Neural cell (in vitro differentiated cells): ENCODE results near the gene PLXDC2. TPM values are rescaled to one million over a fixed set of nuclear protein-coding genes. Genes with fewer than 3 reads are reported as not detected.

Experiments used
- H2AFZ ChIP-seq: fragments of 200-600, 300-800 bp; sonication (generic), shearing (Covaris generic); 2 replicates; pipeline ENCODE4 v1.6.0; 2014; ENCODE audit warnings: low read depth, mild to moderate bottlenecking, antibody characterized with exemption, low read length, moderate library complexity
- H3F3A ChIP-seq: fragments of 200-600 bp; shearing (Covaris generic); 2 replicates; pipeline ENCODE4 v1.6.1; 2016; ENCODE audit warnings: mild to moderate bottlenecking, moderate library complexity, mixed read lengths, antibody characterized with exemption, low read length; ENCODE audit not compliant: insufficient read depth, poor library complexity, severe bottlenecking
- H3K27ac ChIP-seq: fragments of 200-600, 300-800 bp; sonication (generic), shearing (Covaris generic); 2 replicates; pipeline ENCODE4 v1.5.1; 2014; ENCODE audit warnings: mild to moderate bottlenecking, low read length, moderate library complexity
- H3K27me3 ChIP-seq: fragments of 300-800, 200-600 bp; sonication (generic), shearing (Covaris generic); 2 replicates; pipeline ENCODE4 v1.6.0; 2014; ENCODE audit warnings: mild to moderate bottlenecking, low read depth, low read length, moderate library complexity; ENCODE audit not compliant: insufficient read depth
- H3K36me3 ChIP-seq: fragments of 300-800, 200-600 bp; sonication (generic), shearing (Covaris generic); 2 replicates; pipeline ENCODE4 v1.5.1; 2014; ENCODE audit warnings: mild to moderate bottlenecking, antibody characterized with exemption, low read length, moderate library complexity; ENCODE audit not compliant: insufficient read depth
- H3K4me2 ChIP-seq: fragments of 300-800, 200-600 bp; sonication (generic), shearing (Covaris generic); 2 replicates; pipeline ENCODE4 v1.6.0; 2014; ENCODE audit warnings: mild to moderate bottlenecking, low read length
- H3K4me3 ChIP-seq: fragments of 300-800, 200-600 bp; sonication (generic), shearing (Covaris generic); 2 replicates; pipeline ENCODE4 v1.5.1; 2014; ENCODE audit warnings: mild to moderate bottlenecking, low read length, moderate library complexity
- H3K79me2 ChIP-seq: fragments of 200-600 bp; shearing (Covaris generic); replicated peaks from 2 replicates; pipeline ENCODE4 v1.6.0; 2014; ENCODE audit warnings: mild to moderate bottlenecking, low read length, moderate library complexity; ENCODE audit not compliant: insufficient read depth
- H3K9ac ChIP-seq: fragments of 300-800, 200-600 bp; sonication (generic), shearing (Covaris generic); 2 replicates; pipeline ENCODE4 v1.6.1; 2016; ENCODE audit warnings: mild to moderate bottlenecking, low read length, mixed read lengths
- H3K9me2 ChIP-seq: fragments of 200-600 bp; shearing (Covaris generic); 2 replicates; pipeline ENCODE4 v1.6.1; 2016; ENCODE audit warnings: mild to moderate bottlenecking, low read length, mixed read lengths; ENCODE audit not compliant: insufficient read depth
- H3K9me3 ChIP-seq: fragments of 200-600, 300-800 bp; sonication (generic), shearing (Covaris generic); 2 replicates; pipeline ENCODE4 v1.6.1; 2016; ENCODE audit warnings: mild to moderate bottlenecking, mixed run types, low read length, moderate library complexity, mixed read lengths
- H4K20me1 ChIP-seq: fragments of 200-600 bp; shearing (Covaris generic); 2 replicates; pipeline ENCODE4 v1.6.1; 2016; ENCODE audit warnings: mild to moderate bottlenecking, mixed run types; ENCODE audit not compliant: insufficient read depth
- EP300 ChIP-seq: fragments of 450-650 bp; conservative IDR thresholded peaks from 2 replicates; pipeline ENCODE4 v1.6.1; 2014; ENCODE audit warnings: antibody characterized with exemption, mild to moderate bottlenecking, moderate library complexity; ENCODE audit not compliant: poor library complexity, severe bottlenecking
- EZH2 ChIP-seq: fragments of 200-600, 300-800 bp; shearing (Covaris generic), sonication (generic); IDR thresholded peaks from 2 replicates; pipeline ENCODE4 v1.6.1; 2014; ENCODE audit warnings: antibody characterized with exemption, low read length, borderline replicate concordance, mild to moderate bottlenecking; ENCODE audit not compliant: insufficient read depth, poor library complexity, severe bottlenecking
- MXI1 ChIP-seq: fragments of 450-650 bp; conservative IDR thresholded peaks from 2 replicates; pipeline ENCODE4 v1.6.1; 2014; ENCODE audit warnings: antibody characterized with exemption, mild to moderate bottlenecking; ENCODE audit not compliant: poor library complexity, severe bottlenecking
- POLR2AphosphoS5 ChIP-seq: IDR thresholded peaks from 2 replicates; pipeline ENCODE4 v1.6.1; 2012
- RAD21 ChIP-seq: fragments of 450-650 bp; conservative IDR thresholded peaks from 2 replicates; pipeline ENCODE4 v1.6.1; 2014; ENCODE audit warnings: antibody characterized with exemption, mild to moderate bottlenecking, moderate library complexity
- SMC3 ChIP-seq: fragments of 450-650 bp; conservative IDR thresholded peaks from 2 replicates; pipeline ENCODE4 v1.6.1; 2014; ENCODE audit warnings: antibody characterized with exemption, mild to moderate bottlenecking, moderate library complexity; ENCODE audit not compliant: poor library complexity
- TAF1 ChIP-seq: IDR thresholded peaks from 2 replicates; pipeline ENCODE4 v1.6.1; 2012; ENCODE audit warnings: low read depth
- polyA plus RNA-seq: library from polyadenylated mRNA; depleted of rRNA; stranded (reverse); fragments of >200 nt; gene quantifications from 2 replicates; pipeline ENCODE4 v1.2.3, GENCODE V29; 2014
- TF ChIP-seq, protein P1 (sequence below): fragments of 450-650 bp; IDR thresholded peaks from 2 replicates; pipeline ENCODE4 v1.5.1; 2014; ENCODE audit warnings: antibody characterized with exemption, mild to moderate bottlenecking, moderate library complexity; ENCODE audit not compliant: poor library complexity, severe bottlenecking
- TF ChIP-seq, protein P2 (sequence below): IDR thresholded peaks from 2 replicates; pipeline ENCODE4 v1.6.1; 2012; ENCODE audit warnings: borderline replicate concordance

PLXDC2 gene
- polyA plus RNA-seq, 1 donor from 2014 or later = 2.3 TPM

DNA sequence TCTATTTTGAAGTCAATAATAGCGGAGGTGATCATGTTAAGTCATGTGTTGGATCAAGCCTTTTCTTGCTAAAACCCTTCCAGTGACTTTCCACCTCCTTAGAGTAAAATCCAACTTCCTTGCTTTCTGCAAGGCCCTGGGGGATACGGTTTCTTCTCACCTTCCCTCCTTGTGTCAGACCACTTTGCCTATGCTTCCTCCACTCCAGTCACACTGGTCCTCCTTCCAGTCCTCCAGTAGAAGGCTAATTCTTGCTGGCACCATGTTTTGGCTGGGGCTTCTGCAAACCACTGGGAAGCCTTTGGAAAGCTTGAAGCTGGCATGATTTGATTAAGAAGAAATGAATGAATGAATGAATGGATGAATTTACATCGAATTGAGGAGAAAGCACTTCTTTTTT lies 169.5 kb downstream of the PLXDC2 start:
- no peaks in the 10 kb centered on the region for H3K36me3 ChIP-seq
- H3K9me3 ChIP-seq = no peaks in the 10 kb centered on the region
- H2AFZ ChIP-seq = no peak overlapping the region
- H4K20me1 ChIP-seq = no peaks in the 10 kb centered on the region
- TF ChIP-seq, protein P1, sequence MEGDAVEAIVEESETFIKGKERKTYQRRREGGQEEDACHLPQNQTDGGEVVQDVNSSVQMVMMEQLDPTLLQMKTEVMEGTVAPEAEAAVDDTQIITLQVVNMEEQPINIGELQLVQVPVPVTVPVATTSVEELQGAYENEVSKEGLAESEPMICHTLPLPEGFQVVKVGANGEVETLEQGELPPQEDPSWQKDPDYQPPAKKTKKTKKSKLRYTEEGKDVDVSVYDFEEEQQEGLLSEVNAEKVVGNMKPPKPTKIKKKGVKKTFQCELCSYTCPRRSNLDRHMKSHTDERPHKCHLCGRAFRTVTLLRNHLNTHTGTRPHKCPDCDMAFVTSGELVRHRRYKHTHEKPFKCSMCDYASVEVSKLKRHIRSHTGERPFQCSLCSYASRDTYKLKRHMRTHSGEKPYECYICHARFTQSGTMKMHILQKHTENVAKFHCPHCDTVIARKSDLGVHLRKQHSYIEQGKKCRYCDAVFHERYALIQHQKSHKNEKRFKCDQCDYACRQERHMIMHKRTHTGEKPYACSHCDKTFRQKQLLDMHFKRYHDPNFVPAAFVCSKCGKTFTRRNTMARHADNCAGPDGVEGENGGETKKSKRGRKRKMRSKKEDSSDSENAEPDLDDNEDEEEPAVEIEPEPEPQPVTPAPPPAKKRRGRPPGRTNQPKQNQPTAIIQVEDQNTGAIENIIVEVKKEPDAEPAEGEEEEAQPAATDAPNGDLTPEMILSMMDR = no peak
- TF ChIP-seq, protein P2, sequence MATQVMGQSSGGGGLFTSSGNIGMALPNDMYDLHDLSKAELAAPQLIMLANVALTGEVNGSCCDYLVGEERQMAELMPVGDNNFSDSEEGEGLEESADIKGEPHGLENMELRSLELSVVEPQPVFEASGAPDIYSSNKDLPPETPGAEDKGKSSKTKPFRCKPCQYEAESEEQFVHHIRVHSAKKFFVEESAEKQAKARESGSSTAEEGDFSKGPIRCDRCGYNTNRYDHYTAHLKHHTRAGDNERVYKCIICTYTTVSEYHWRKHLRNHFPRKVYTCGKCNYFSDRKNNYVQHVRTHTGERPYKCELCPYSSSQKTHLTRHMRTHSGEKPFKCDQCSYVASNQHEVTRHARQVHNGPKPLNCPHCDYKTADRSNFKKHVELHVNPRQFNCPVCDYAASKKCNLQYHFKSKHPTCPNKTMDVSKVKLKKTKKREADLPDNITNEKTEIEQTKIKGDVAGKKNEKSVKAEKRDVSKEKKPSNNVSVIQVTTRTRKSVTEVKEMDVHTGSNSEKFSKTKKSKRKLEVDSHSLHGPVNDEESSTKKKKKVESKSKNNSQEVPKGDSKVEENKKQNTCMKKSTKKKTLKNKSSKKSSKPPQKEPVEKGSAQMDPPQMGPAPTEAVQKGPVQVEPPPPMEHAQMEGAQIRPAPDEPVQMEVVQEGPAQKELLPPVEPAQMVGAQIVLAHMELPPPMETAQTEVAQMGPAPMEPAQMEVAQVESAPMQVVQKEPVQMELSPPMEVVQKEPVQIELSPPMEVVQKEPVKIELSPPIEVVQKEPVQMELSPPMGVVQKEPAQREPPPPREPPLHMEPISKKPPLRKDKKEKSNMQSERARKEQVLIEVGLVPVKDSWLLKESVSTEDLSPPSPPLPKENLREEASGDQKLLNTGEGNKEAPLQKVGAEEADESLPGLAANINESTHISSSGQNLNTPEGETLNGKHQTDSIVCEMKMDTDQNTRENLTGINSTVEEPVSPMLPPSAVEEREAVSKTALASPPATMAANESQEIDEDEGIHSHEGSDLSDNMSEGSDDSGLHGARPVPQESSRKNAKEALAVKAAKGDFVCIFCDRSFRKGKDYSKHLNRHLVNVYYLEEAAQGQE = no peak
- TF ChIP-seq POLR2AphosphoS5 (no peak), EZH2 (no peak), SMC3 (no peak)
- no peak overlapping the region for H3K4me3 ChIP-seq
- peaks cover 3% of the 10 kb centered on the region for H3K79me2 ChIP-seq
- H3K9ac ChIP-seq = no peak overlapping the region
- no peaks in the 10 kb centered on the region for H3K27me3 ChIP-seq
- H3F3A ChIP-seq = no peaks in the 10 kb centered on the region
- no peak overlapping the region for H3K4me2 ChIP-seq
- no peaks in the 10 kb centered on the region for H3K9me2 ChIP-seq
- no peak overlapping the region for H3K27ac ChIP-seq

DNA sequence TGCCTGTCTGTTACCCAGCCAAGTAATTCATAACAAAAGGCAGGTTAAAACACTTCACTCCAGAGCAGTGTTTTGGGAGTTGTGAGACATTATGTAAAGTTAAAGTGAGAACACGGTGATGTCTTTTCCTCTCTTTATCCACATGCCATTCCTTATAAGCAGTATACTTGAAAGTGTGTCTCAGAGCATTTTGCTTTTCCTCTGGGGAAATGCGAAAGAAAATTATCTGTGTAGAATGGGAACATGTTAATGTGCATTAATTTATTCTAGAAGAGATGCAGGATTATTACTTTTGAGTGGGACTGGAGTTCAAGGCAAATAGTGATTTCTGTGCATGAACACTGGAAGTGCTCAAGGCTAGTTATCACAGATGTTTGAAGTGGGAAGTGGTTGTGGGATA lies 170.4 kb downstream of the PLXDC2 start:
- TF ChIP-seq SMC3 = no peak
- TF ChIP-seq TAF1 = no peak
- TF ChIP-seq, protein P1 = no peak
- no peak for TF ChIP-seq MXI1
- no peak for TF ChIP-seq EP300
- TF ChIP-seq, protein P2 = no peak
- no peak for TF ChIP-seq EZH2
- no peak for TF ChIP-seq POLR2AphosphoS5
- TF ChIP-seq RAD21 = no peak
- Histone ChIP-seq H3K9me2 (no peaks in the 10 kb centered on the region), H3F3A (no peaks in the 10 kb centered on the region), H3K27ac (no peak overlapping the region), H3K36me3 (no peaks in the 10 kb centered on the region), H3K9ac (no peak overlapping the region), H4K20me1 (no peaks in the 10 kb centered on the region), H3K79me2 (peaks cover 3% of the 10 kb centered on the region), H3K27me3 (no peaks in the 10 kb centered on the region), H3K4me2 (no peak overlapping the region), H3K4me3 (no peak overlapping the region), H3K9me3 (no peaks in the 10 kb centered on the region), H2AFZ (no peak overlapping the region)
